GM23338 (cell line): ENCODE results near the gene HBD. TPM values are rescaled to one million over a fixed set of nuclear protein-coding genes. Genes with fewer than 3 reads are reported as not detected.

Experiments used
- ATAC-seq: fragments of 200-7000 bp; cut with Tn5 transposase; 3 replicates; pipeline ENCODE4 v1.9.1; 2020
- DNase-seq: peaks from one replicate; pipeline ENCODE4 v3.0.0-alpha.2; 2015; ENCODE audit warnings: low spot score
- H2AFZ ChIP-seq: fragments of 200-600 bp; sonication (generic); 2 replicates; pipeline ENCODE4 v1.8.0; 2016; ENCODE audit warnings: antibody characterized with exemption, mild to moderate bottlenecking, moderate library complexity
- H3F3A ChIP-seq: fragments of 200-600 bp; sonication (generic); replicated peaks from 2 replicates; pipeline ENCODE4 v1.8.0; 2017; ENCODE audit warnings: antibody characterized with exemption, mixed run types, low read depth
- H3K27ac ChIP-seq: fragments of 200-600 bp; sonication (generic); 2 replicates; pipeline ENCODE4 v1.6.1; 2016; ENCODE audit warnings: low read depth
- H3K27me3 ChIP-seq: fragments of 200-600 bp; sonication (generic); 2 replicates; pipeline ENCODE4 v1.8.0; 2016; ENCODE audit warnings: mild to moderate bottlenecking, mixed run types, moderate library complexity; ENCODE audit not compliant: insufficient read depth
- H3K36me3 ChIP-seq: fragments of 200-600 bp; sonication (generic); 2 replicates; pipeline ENCODE4 v1.8.0; 2016; ENCODE audit warnings: mild to moderate bottlenecking; ENCODE audit not compliant: insufficient read depth
- H3K4me1 ChIP-seq: fragments of 200-600 bp; sonication (generic); 2 replicates; pipeline ENCODE4 v1.8.0; 2016; ENCODE audit warnings: mild to moderate bottlenecking, moderate library complexity; ENCODE audit not compliant: insufficient read depth
- H3K4me2 ChIP-seq: fragments of 200-600 bp; sonication (generic); 2 replicates; pipeline ENCODE4 v1.7.1; 2017; ENCODE audit warnings: mixed run types
- H3K4me3 ChIP-seq: fragments of 200-600 bp; sonication (generic); 2 replicates; pipeline ENCODE4 v1.6.1; 2016; ENCODE audit warnings: mixed run types
- H3K79me2 ChIP-seq: fragments of 200-600 bp; sonication (generic); replicated peaks from 2 replicates; pipeline ENCODE4 v1.8.0; 2017; ENCODE audit warnings: mild to moderate bottlenecking; ENCODE audit not compliant: insufficient read depth
- H3K9me2 ChIP-seq: fragments of 200-600 bp; sonication (generic); 2 replicates; pipeline ENCODE4 v1.8.0; 2017; ENCODE audit not compliant: insufficient read depth
- H4K20me1 ChIP-seq: fragments of 200-600 bp; sonication (generic); replicated peaks from 2 replicates; pipeline ENCODE4 v1.8.0; 2017; ENCODE audit warnings: mild to moderate bottlenecking; ENCODE audit not compliant: insufficient read depth
- H3K27ac Mint-ChIP-seq: 2 replicates; pipeline ENCODE4 v1.8.0; 2020; ENCODE audit warnings: inconsistent platforms, mild to moderate bottlenecking, moderate library complexity, mixed read lengths
- H3K27me3 Mint-ChIP-seq: 3 replicates; pipeline ENCODE4 v1.8.0; 2022; ENCODE audit warnings: low read depth, mild to moderate bottlenecking, moderate library complexity, mixed read lengths, inconsistent platforms; ENCODE audit not compliant: insufficient read depth, poor library complexity
- H3K36me3 Mint-ChIP-seq: 3 replicates; pipeline ENCODE4 v1.8.0; 2021; ENCODE audit warnings: low read depth, mild to moderate bottlenecking, inconsistent platforms, moderate library complexity, mixed read lengths
- H3K4me1 Mint-ChIP-seq: 3 replicates; pipeline ENCODE4 v1.8.0; 2020; ENCODE audit warnings: mild to moderate bottlenecking, inconsistent platforms, mixed read lengths
- H3K4me3 Mint-ChIP-seq: 3 replicates; pipeline ENCODE4 v1.8.0; 2021; ENCODE audit warnings: moderate library complexity, mild to moderate bottlenecking, inconsistent platforms, mixed read lengths
- H3K9me3 Mint-ChIP-seq: 3 replicates; pipeline ENCODE4 v1.8.0; 2020; ENCODE audit warnings: moderate library complexity, mild to moderate bottlenecking, inconsistent platforms, mixed read lengths
- CREB1 ChIP-seq: fragments of 250-450 bp; sonication (Bioruptor Pico); IDR thresholded peaks from 2 replicates; pipeline ENCODE4 v1.5.0; 2020; ENCODE audit warnings: low read depth, mild to moderate bottlenecking, moderate library complexity
- ETS1 ChIP-seq: IDR thresholded peaks from 2 replicates; pipeline ENCODE4 v1.6.1; 2016; ENCODE audit warnings: antibody characterized with exemption
- EZH2 ChIP-seq: fragments of 200-600 bp; sonication (generic); IDR thresholded peaks from one replicate; pipeline ENCODE4 v1.8.0; 2017; ENCODE audit warnings: antibody characterized with exemption, mild to moderate bottlenecking, low read depth; ENCODE audit not compliant: unreplicated experiment
- EZH2phosphoT487 ChIP-seq: fragments of 200-600 bp; sonication (generic); IDR thresholded peaks from one replicate; pipeline ENCODE4 v1.8.1; 2018; ENCODE audit warnings: antibody characterized with exemption; ENCODE audit not compliant: unreplicated experiment
- JUNB ChIP-seq: IDR thresholded peaks from one replicate; pipeline ENCODE4 v1.6.1; 2016; ENCODE audit warnings: antibody characterized with exemption; ENCODE audit not compliant: unreplicated experiment
- NANOG ChIP-seq: IDR thresholded peaks from 2 replicates; pipeline ENCODE4 v1.6.1; 2016; ENCODE audit warnings: antibody characterized with exemption, borderline replicate concordance
- REST ChIP-seq: IDR thresholded peaks from one replicate; pipeline ENCODE4 v1.6.1; 2018; ENCODE audit warnings: antibody characterized with exemption; ENCODE audit not compliant: unreplicated experiment
- STAT1 ChIP-seq: IDR thresholded peaks from one replicate; pipeline ENCODE4 v1.6.1; 2016; ENCODE audit warnings: antibody characterized with exemption; ENCODE audit not compliant: unreplicated experiment
- ZNF114 ChIP-seq: fragments of 250-450 bp; sonication (Bioruptor Pico); IDR thresholded peaks from 2 replicates; pipeline ENCODE4 v1.5.0; 2020; ENCODE audit warnings: mild to moderate bottlenecking, moderate library complexity
- ZNF331 ChIP-seq: fragments of 250-450 bp; sonication (Bioruptor Pico); IDR thresholded peaks from 2 replicates; pipeline ENCODE4 v1.5.0; 2020; ENCODE audit warnings: low read depth, mild to moderate bottlenecking, moderate library complexity
- ZNF462 ChIP-seq: fragments of 250-450 bp; sonication (Bioruptor Pico); IDR thresholded peaks from 2 replicates; pipeline ENCODE4 v1.5.0; 2020; ENCODE audit warnings: mild to moderate bottlenecking, moderate library complexity
- polyA plus RNA-seq: library from polyadenylated mRNA; unstranded; fragments of >200 nt; fragmentation: Nextera tagmentation; extraction: Ambion mirVana; gene quantifications from 2 replicates; pipeline ENCODE4 v1.2.1, GENCODE V29; 2016
- total RNA-seq: library from RNA; depleted of rRNA; stranded (reverse); fragments of >200 nt; shearing (Covaris generic); gene quantifications from 2 replicates; pipeline ENCODE4 v1.2.3, GENCODE V29; 2014
- TF ChIP-seq, protein P1 (sequence below), 2 experiments: fragments of 200-600 bp in 1 of 2; sonication (generic) in 1 of 2; conservative IDR thresholded peaks; 2 replicates each; pipeline versions ENCODE4 v1.5.1 to v1.6.1; 2016 to 2017; ENCODE audit warnings: antibody characterized with exemption in 2 of 2, low read depth in 2 of 2, mild to moderate bottlenecking in 2 of 2, moderate library complexity in 1 of 2

HBD gene
- total and polyA plus RNA-seq, 2 experiments from 2014 or later = not detected

DNA sequence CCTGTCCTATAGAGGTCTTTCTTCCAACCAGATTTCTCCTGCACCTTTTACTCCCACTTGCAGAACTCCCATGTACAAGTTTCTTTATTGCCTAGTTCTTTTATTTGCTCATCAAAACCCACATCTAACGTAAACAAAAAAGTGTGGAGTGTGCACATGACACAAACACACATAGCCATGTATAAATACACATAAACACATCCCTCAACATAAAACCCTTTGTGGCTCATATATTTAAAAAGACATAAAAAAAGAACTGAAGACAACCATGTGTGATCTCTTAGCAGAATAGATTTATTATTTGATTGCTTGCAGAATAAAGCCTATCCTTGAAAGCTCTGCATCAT lies 18.6 kb upstream of the HBD start (continued):
- no peak for TF ChIP-seq NANOG
- TF ChIP-seq ZNF331 (CRISPR knock-in tag) = no peak
- TF ChIP-seq CREB1 (CRISPR knock-in tag) = no peak

DNA sequence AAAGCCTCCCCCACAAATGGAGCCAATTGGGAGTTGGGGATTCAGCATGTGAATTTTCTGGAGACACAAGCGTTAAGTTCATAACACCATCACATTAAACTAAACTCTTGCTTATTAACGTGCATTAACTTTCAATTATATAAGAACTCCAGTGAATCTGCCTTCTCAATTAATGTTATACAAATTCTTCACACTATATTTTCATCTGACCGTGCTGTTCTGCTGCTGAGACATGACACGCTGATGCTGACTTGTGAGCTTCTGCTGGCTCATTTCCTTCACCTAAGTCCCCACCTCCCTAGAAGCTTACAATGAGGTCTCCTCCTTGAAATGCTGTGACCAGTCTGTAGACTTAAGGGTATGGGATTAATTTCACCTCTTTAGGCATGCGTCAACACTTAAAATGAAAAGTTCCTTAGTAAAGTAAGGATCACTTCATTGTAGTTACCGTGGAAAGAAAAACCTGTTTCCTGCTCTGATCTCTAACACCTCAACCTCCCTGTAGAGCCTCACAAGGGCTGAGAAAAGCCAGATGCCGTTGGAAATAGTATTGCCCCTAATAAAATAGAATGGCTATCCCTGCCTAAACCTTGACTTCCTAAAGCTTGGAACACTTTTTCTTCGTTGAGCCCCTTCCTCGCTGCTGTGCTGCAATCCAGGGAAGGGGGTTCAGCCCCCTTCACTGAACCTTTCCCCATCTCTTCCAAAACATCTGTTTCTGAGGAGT lies 18.1 kb upstream of the HBD start:
- no peaks in the 10 kb centered on the region for H3K36me3 Mint-ChIP-seq
- H4K20me1 ChIP-seq = no peaks in the 10 kb centered on the region
- no peak for ATAC-seq
- no peaks in the 10 kb centered on the region for H3K79me2 ChIP-seq
- no peak overlapping the region for H2AFZ ChIP-seq
- no peaks in the 10 kb centered on the region for H3K4me1 ChIP-seq
- H3K27me3 ChIP-seq = peaks cover 14% of the 10 kb centered on the region; the same call in 1 of the 2 replicates
- TF ChIP-seq ZNF114 (no peak), EZH2phosphoT487 (no peak), REST (no peak), STAT1 (no peak), ETS1 (no peak), NANOG (no peak), ZNF462 (CRISPR knock-in tag) (no peak), JUNB (no peak), EZH2 (no peak), CREB1 (CRISPR knock-in tag) (no peak)
- TF ChIP-seq, protein P1, sequence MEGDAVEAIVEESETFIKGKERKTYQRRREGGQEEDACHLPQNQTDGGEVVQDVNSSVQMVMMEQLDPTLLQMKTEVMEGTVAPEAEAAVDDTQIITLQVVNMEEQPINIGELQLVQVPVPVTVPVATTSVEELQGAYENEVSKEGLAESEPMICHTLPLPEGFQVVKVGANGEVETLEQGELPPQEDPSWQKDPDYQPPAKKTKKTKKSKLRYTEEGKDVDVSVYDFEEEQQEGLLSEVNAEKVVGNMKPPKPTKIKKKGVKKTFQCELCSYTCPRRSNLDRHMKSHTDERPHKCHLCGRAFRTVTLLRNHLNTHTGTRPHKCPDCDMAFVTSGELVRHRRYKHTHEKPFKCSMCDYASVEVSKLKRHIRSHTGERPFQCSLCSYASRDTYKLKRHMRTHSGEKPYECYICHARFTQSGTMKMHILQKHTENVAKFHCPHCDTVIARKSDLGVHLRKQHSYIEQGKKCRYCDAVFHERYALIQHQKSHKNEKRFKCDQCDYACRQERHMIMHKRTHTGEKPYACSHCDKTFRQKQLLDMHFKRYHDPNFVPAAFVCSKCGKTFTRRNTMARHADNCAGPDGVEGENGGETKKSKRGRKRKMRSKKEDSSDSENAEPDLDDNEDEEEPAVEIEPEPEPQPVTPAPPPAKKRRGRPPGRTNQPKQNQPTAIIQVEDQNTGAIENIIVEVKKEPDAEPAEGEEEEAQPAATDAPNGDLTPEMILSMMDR (conservative IDR thresholded peaks at IDR 0.05; ENCODE audit: low read depth in 2 of 2) = no peak
- H3F3A ChIP-seq = no peaks in the 10 kb centered on the region
- DNase-seq = no peak
- H3K4me2 ChIP-seq = no peak overlapping the region
- no peaks in the 10 kb centered on the region for H3K36me3 ChIP-seq
- H3K9me2 ChIP-seq = no peaks in the 10 kb centered on the region
- H3K27ac ChIP-seq = no peak overlapping the region
- no peak overlapping the region for H3K27ac Mint-ChIP-seq
- no peak overlapping the region for H3K4me3 Mint-ChIP-seq
- peaks cover 2% of the 10 kb centered on the region for H3K27me3 Mint-ChIP-seq
- no peak overlapping the region for H3K4me3 ChIP-seq
- no peaks in the 10 kb centered on the region for H3K9me3 Mint-ChIP-seq
- peaks cover 5% of the 10 kb centered on the region; the same call in 2 of the 3 replicates for H3K4me1 Mint-ChIP-seq
